K562 (cell line): ENCODE results near the gene RMI1.

ENCODE experiments used
- ATF3 ChIP-seq, 2 experiments: fragments of 450-650 bp in 1 of 2; sonication (generic) in 1 of 2; formaldehyde crosslinking in 1 of 2; IDR thresholded peaks in 1 of 2; conservative IDR thresholded peaks in 1 of 2; 2 replicates each; pipeline versions ENCODE4 v1.6.1 to v1.8.1; 2016 to 2023; ENCODE audit warnings: mild to moderate bottlenecking in 2 of 2, moderate library complexity in 2 of 2, inconsistent platforms in 1 of 2, missing genetic modification reagents in 1 of 2
- ILK ChIP-seq: fragments of 450-650 bp; IDR thresholded peaks from 2 replicates; pipeline ENCODE4 v1.6.1; 2016; ENCODE audit warnings: missing genetic modification characterization, low read depth, mild to moderate bottlenecking, missing compliant biosample characterization, moderate library complexity, borderline replicate concordance
- KDM1A ChIP-seq, 2 experiments: fragments of 450-650 bp; IDR thresholded peaks; 2 replicates each; pipeline ENCODE4 v1.6.1; 2016; ENCODE audit warnings: mild to moderate bottlenecking in 2 of 2
- KLF10 ChIP-seq: fragments of 250-450 bp; sonication (Bioruptor Pico); IDR thresholded peaks from 2 replicates; pipeline ENCODE4 v1.6.1; 2021; ENCODE audit warnings: matching md5 sums
- ZFX ChIP-seq: sonication (generic); formaldehyde crosslinking; IDR thresholded peaks from 2 replicates; pipeline ENCODE4 v1.8.0; 2022; ENCODE audit warnings: mild to moderate bottlenecking, missing genetic modification reagents, moderate library complexity
- ZNF24 ChIP-seq: fragments of 450-650 bp; IDR thresholded peaks from 2 replicates; pipeline ENCODE4 v1.6.1; 2016
- ZNF778 ChIP-seq: fragments of 450-650 bp; formaldehyde crosslinking; IDR thresholded peaks from 2 replicates; pipeline ENCODE4 v1.4.0; 2020; ENCODE audit warnings: mild to moderate bottlenecking, moderate library complexity
- TF ChIP-seq, protein P1 (sequence below): fragments of 450-650 bp; IDR thresholded peaks from 2 replicates; pipeline ENCODE4 v1.6.1; 2018; ENCODE audit not compliant: partially characterized antibody

- TF ChIP-seq, protein P1, sequence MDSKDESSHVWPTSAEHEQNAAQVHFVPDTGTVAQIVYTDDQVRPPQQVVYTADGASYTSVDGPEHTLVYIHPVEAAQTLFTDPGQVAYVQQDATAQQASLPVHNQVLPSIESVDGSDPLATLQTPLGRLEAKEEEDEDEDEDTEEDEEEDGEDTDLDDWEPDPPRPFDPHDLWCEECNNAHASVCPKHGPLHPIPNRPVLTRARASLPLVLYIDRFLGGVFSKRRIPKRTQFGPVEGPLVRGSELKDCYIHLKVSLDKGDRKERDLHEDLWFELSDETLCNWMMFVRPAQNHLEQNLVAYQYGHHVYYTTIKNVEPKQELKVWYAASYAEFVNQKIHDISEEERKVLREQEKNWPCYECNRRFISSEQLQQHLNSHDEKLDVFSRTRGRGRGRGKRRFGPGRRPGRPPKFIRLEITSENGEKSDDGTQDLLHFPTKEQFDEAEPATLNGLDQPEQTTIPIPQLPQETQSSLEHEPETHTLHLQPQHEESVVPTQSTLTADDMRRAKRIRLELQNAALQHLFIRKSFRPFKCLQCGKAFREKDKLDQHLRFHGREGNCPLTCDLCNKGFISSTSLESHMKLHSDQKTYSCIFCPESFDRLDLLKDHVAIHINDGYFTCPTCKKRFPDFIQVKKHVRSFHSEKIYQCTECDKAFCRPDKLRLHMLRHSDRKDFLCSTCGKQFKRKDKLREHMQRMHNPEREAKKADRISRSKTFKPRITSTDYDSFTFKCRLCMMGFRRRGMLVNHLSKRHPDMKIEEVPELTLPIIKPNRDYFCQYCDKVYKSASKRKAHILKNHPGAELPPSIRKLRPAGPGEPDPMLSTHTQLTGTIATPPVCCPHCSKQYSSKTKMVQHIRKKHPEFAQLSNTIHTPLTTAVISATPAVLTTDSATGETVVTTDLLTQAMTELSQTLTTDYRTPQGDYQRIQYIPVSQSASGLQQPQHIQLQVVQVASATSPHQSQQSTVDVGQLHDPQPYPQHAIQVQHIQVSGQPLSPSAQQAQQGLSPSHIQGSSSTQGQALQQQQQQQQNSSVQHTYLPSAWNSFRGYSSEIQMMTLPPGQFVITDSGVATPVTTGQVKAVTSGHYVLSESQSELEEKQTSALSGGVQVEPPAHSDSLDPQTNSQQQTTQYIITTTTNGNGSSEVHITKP: no peak
- no peak for TF ChIP-seq ZNF24
- TF ChIP-seq KLF10 (CRISPR knock-in tag): no peak
- no peak for TF ChIP-seq ZNF778 (CRISPR knock-in tag)
- no peak for TF ChIP-seq KDM1A (IDR thresholded peaks at IDR 0.05)
- TF ChIP-seq ZFX: no peak
- no peak for TF ChIP-seq ATF3 (IDR thresholded peaks at IDR 0.05)
- no peak for TF ChIP-seq ATF3 (CRISPR knock-in tag; conservative IDR thresholded peaks at IDR 0.05)
- no peak for TF ChIP-seq ILK (tag)
Observed at GRCh38 chr9:83956086-83956435, 24.5 kb upstream of the RMI1 start.
